ENCODE results near the gene ST7L.

DNA sequence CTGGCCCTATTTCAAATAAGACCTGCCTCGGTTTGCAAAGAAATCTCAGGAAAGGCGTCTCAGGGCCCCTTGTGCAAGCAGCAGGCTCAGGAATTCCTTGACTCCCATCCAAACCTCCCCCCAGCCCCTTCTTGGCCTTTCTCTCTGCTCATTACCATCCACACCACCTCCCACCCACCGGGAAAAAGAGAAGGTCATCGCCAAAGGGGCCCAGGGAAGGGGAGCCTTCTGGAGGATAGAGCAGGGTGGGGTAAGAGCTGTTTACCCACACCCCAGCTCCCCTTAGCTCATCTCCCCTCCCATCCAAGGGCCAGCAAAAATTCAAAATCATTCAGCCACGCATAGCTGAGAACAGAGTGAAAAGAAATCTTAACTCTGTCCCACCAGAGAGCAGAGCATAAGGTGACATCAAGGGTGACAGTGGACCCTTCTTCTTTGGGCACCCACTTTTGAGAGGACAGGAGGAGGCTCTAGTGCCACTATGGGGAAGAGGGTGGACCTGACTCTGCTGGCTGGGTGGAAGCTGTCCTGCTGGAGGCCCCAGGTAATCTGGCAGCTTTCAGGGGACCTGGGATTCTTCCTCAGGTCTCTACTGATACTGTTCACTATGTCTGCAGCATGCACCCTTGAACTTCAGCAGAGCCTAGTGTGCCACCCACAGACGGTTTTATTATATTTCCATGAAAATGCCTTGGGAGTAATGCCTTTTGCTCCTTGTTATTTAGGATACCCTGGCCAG is 114.1 kb downstream of the ST7L start:
- TF ChIP-seq, protein P1, sequence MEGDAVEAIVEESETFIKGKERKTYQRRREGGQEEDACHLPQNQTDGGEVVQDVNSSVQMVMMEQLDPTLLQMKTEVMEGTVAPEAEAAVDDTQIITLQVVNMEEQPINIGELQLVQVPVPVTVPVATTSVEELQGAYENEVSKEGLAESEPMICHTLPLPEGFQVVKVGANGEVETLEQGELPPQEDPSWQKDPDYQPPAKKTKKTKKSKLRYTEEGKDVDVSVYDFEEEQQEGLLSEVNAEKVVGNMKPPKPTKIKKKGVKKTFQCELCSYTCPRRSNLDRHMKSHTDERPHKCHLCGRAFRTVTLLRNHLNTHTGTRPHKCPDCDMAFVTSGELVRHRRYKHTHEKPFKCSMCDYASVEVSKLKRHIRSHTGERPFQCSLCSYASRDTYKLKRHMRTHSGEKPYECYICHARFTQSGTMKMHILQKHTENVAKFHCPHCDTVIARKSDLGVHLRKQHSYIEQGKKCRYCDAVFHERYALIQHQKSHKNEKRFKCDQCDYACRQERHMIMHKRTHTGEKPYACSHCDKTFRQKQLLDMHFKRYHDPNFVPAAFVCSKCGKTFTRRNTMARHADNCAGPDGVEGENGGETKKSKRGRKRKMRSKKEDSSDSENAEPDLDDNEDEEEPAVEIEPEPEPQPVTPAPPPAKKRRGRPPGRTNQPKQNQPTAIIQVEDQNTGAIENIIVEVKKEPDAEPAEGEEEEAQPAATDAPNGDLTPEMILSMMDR (IDR thresholded peaks at IDR 0.05; ENCODE audit: low read length), result no peak
- TF ChIP-seq EZH2phosphoT487 (IDR thresholded peaks at IDR 0.05; ENCODE audit: low read length) (no peak), EZH2 (optimal IDR thresholded peaks at IDR 0.05; ENCODE audit: low read depth, low read length) (no peak)
